Duodenal mucosa (tissue), 2 donors: ENCODE data around the gene SGCD.

Source experiments
- H3K27ac ChIP-seq: one replicate; pipeline ENCODE4 v1.7.0; 2013; ENCODE audit warnings: low read depth, low read length
- H3K27me3 ChIP-seq, 2 donors: one replicate each; pipeline ENCODE4 v1.7.0; 2013; ENCODE audit warnings: low read length in 2 of 2, control low read depth in 1 of 2; ENCODE audit not compliant: insufficient read depth in 2 of 2, control insufficient read depth in 1 of 2
- H3K36me3 ChIP-seq, 2 donors: one replicate each; pipeline ENCODE4 v1.7.0; 2013; ENCODE audit warnings: low read length in 2 of 2, control low read depth in 1 of 2; ENCODE audit not compliant: insufficient read depth in 2 of 2, control insufficient read depth in 1 of 2
- H3K4me1 ChIP-seq, 2 donors: one replicate each; pipeline ENCODE4 v1.7.0; 2013; ENCODE audit warnings: low read length in 2 of 2, control low read depth in 1 of 2; ENCODE audit not compliant: insufficient read depth in 2 of 2, control insufficient read depth in 1 of 2
- H3K4me3 ChIP-seq, 2 donors: one replicate each; pipeline ENCODE4 v1.7.0; 2013; ENCODE audit warnings: low read length in 2 of 2, low read depth in 1 of 2
- H3K9ac ChIP-seq, 2 donors: one replicate each; pipeline ENCODE4 v1.7.0; 2013; ENCODE audit warnings: low read length in 2 of 2, low read depth in 1 of 2
- H3K9me3 ChIP-seq, 2 donors: one replicate each; pipeline ENCODE4 v1.7.0; 2013; ENCODE audit warnings: low read length in 2 of 2, control low read depth in 1 of 2; ENCODE audit not compliant: control insufficient read depth in 1 of 2

The SGCD gene

DNA sequence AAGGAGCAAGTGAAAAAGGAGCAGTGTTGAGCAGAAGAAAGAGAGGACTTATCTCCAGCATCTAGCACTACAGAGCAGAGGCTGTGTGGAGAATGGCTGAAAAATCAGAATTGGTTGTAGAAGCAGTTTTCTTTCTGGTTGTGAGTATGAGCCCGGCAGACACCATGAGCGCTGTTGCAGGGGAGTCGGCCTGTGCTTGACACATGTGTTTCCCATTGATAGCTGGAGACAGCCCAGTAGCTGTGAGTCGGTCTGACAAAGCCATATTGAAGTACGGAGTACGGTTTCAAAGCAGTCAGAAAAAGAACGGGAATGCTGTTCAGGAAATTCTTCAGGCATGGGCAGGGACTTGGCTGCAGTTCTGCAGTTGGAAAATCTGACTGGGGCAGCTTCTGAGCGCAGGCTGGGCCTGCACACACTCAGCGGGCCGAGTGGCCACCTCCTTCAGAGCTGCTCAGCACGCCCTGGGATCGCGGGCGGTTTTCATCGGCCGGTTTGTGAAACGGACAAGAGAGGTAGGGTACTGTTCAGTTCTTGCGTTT, at the start of gene SGCD:
Gene SGCD (plus strand): TSS at position 447 of the 542 bp plus-strand sequence.
- Histone ChIP-seq H3K27ac (no peak within 1 kb of the TSS), H3K4me1 (no peaks in the 10 kb centered on the region), H3K27me3 (no peaks in the 10 kb centered on the region), H3K36me3 (no peaks in the 10 kb centered on the region), H3K9ac (peak within 1 kb of the TSS in 1 of 2 donors; percentile 27), H3K4me3 (peak within 1 kb of the TSS; percentile 38 to 61), H3K9me3 (no peaks in the 10 kb centered on the region)

DNA sequence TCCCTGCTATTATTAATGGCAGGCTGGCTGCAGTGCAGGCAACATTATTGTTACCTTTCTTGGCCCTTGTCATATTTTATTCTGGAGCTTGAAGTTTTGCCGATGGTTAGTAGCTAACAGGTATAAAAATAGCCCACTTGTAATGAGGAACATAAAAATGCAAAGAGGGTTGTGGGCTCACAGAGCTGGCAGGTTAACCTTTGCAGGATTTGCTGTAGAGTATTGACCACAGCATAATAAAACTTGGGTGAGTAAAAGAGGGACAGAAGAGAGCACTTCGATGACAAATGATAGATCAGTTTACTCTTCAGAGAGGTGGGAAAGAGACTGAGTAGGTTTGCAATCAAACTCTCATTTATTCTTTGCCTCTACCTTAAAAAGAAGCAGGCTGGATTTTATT, 49.7 kb upstream of the SGCD start:
- Histone ChIP-seq H3K36me3 (no peaks in the 10 kb centered on the region), H3K9me3 (no peaks in the 10 kb centered on the region)

DNA sequence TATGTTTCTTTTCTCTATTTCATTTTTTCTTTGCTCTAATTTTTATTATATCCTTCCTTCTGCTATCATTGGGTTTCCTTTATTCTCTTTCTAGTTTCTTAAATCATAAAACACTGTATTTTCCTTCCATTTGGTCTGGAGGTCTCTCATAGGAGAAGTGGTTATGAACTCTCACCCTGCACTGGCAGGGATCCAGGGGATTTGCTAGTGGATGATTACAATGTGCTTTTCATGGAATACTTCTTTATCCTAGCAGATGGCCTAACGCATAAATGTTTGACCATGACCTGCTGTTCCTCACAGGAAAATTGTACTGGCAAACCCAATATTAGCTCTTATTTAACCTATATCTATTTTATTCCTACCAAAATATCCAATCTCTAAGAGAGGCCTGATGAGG, 31.5 kb upstream of the SGCD start:
- Histone ChIP-seq H3K4me1 (no peaks in the 10 kb centered on the region), H3K36me3 (no peaks in the 10 kb centered on the region), H3K9me3 (no peaks in the 10 kb centered on the region), H3K4me3 (no peak overlapping the region), H3K9ac (no peak overlapping the region), H3K27me3 (no peaks in the 10 kb centered on the region), H3K27ac (no peak overlapping the region)

More for the DNA sequence above, 49.7 kb upstream of the SGCD start:
- Histone ChIP-seq H3K27ac (no peak overlapping the region), H3K4me1 (no peaks in the 10 kb centered on the region), H3K4me3 (no peak overlapping the region), H3K9ac (no peak overlapping the region), H3K27me3 (no peaks in the 10 kb centered on the region)

DNA sequence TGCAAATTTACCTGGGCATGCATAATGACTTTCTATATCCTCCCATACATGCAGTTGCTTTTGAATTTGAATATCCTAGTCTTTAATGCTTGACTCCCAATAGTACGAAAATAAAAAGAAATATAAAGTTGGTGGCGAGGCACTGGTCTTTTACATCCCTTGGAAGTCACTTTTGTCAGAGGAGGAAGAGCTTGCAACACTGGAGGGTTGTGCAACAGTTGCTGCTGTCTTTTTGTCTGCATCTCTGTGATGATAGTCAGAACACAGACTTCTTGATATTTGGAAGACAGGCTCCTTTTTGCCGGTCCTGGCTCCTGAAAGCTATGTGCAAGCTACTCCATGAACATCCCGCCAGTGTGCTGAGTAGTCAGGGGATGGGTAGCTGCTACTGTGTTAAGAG, 16.8 kb upstream of the SGCD start:
- no peak overlapping the region for H3K9ac ChIP-seq
- H3K4me1 ChIP-seq, result no peaks in the 10 kb centered on the region
- no peak overlapping the region for H3K27ac ChIP-seq
- no peaks in the 10 kb centered on the region for H3K27me3 ChIP-seq
- H3K9me3 ChIP-seq, result peaks cover 3 to 4% of the 10 kb centered on the region in 2 donors
- H3K4me3 ChIP-seq, result no peak overlapping the region
- no peaks in the 10 kb centered on the region for H3K36me3 ChIP-seq

DNA sequence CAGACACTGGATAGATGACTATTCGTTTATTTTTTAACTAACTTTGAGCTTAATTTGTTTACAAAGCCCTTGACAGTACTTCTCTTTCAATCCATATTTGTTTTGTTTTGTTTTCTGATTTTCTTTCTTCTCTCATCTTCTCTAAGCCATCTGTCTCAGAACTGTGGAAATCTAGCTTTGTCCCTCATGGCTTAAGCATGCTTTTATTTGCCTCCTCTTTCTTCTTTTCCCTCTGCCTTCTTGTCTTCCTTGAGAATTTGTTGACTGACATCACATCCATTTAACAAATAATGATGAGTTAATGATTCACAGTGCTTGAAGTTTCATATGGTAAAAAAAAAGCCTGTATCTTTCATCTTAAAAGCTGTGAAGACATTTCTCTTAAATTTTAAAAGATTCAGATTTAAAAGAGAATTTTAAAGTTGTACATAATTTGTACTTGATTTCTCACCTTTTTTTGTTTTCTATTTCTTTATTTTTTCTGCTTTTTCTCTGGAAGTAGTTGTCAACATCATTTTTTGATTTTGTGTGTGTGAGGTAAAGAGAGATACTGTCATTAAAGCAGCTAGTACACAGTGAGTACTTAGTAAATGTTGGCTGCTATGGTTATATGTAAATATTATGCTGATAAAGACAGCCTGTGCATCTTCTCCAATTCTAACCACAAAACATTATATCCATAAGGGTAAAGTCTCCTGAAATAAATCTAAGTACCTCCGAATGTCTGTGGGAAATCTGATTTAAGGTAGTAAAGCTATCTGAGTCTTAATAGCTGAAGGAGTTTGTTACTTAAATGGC, 13.9 kb upstream of the SGCD start:
- Histone ChIP-seq H3K27ac (no peak overlapping the region), H3K36me3 (no peaks in the 10 kb centered on the region), H3K9me3 (no peaks in the 10 kb centered on the region)

DNA sequence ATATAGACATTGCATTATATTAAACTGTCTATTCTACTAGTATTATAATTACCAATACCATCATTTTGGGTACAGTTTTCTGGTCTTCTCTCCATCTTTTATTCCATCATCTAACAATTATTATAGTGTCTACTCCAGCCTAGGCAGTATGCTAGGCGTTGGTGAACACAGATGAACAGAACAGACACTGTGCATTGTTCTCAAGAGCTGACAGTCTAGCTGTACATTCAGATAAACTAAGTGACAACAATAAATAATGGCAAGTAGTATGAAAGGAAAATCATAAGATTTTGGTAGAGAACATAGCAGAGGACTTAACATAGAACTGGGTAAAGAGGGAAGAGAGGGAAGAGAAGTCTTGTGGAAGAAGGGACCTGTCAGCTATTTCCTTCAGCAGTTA, 12.5 kb upstream of the SGCD start:
- H3K27me3 ChIP-seq, result no peaks in the 10 kb centered on the region
- H3K4me1 ChIP-seq, result no peaks in the 10 kb centered on the region
- H3K9me3 ChIP-seq, result no peaks in the 10 kb centered on the region
- H3K27ac ChIP-seq, result no peak overlapping the region
- H3K4me3 ChIP-seq, result no peak overlapping the region
- no peak overlapping the region for H3K9ac ChIP-seq
- H3K36me3 ChIP-seq, result no peaks in the 10 kb centered on the region

More for the DNA sequence above, 13.9 kb upstream of the SGCD start:
- H3K4me3 ChIP-seq, result no peak overlapping the region
- no peak overlapping the region for H3K9ac ChIP-seq
- no peaks in the 10 kb centered on the region for H3K27me3 ChIP-seq
- no peaks in the 10 kb centered on the region for H3K4me1 ChIP-seq

DNA sequence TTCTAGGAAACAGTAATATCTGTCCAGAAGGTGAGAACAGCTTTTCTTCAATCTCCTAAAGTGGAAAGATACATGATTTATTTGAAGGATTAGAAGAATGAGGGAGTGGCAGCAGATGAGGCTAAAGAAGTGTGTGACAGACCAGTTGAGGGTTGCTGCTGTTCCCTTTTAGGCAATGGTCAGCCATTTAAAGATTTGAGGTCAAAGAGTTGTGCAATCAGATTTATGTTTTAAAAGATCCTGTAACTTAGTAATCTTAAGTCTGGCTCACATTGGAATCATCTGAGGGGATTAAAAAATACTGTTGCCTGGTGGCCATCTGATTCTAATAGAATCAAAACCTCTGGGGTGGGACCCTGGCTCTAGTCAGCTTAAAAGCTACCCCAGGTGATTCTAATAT, 4.3 kb upstream of the SGCD start:
- H3K4me1 ChIP-seq, result no peaks in the 10 kb centered on the region
- H3K36me3 ChIP-seq, result no peaks in the 10 kb centered on the region
- no peaks in the 10 kb centered on the region for H3K27me3 ChIP-seq
- no peak overlapping the region for H3K4me3 ChIP-seq
- no peak overlapping the region for H3K9ac ChIP-seq
- H3K27ac ChIP-seq, result no peak overlapping the region
- H3K9me3 ChIP-seq, result no peaks in the 10 kb centered on the region

DNA sequence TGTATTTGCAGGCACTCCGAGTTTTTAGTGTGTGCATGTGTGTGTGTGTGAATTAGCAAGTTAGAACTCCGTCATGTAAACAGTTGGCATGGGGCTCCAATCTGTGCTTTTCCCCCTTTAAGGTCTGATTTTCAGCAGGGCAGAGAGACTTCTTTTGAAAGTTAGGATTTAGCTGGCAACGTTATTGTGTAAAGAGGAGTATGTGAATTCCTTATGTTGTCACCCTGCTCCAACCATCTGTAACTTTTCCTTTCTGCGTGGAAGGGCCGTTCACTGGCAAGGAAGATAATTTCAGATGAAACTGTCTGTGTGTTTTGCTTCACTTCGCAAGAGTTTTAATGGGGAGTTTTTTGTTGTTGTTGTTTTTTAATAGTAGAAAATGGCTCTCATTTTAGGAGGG, 332 bp downstream of the SGCD start:
- H3K27ac ChIP-seq, result no peak overlapping the region
- H3K4me3 ChIP-seq, result peak overlapping the region; percentile 38 to 61
- H3K4me1 ChIP-seq, result no peaks in the 10 kb centered on the region
- peak overlapping the region in 1 of 2 donors; percentile 27 for H3K9ac ChIP-seq
- H3K9me3 ChIP-seq, result no peaks in the 10 kb centered on the region
- no peaks in the 10 kb centered on the region for H3K27me3 ChIP-seq
- H3K36me3 ChIP-seq, result no peaks in the 10 kb centered on the region

DNA sequence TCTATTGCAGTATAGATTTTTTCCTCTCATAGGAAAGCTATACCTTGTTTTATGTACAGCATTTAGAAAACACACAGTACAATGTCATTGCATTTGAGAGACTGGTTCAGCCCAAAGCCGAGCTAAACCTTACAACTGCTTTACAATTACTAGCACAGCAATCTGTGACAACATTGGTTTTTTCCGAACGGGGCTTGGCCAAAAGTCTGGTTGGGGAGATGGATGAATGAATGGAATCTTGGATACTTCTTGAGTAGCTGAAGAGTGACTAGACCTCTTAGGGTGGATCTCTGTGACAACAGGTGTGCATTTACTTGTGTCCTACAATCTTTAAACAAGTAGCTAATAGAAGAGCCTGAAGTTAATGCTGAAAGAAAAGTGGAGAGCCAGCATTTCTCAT, 1.2 kb downstream of the SGCD start:
- no peaks in the 10 kb centered on the region for H3K4me1 ChIP-seq
- H3K4me3 ChIP-seq, result no peak overlapping the region
- H3K9me3 ChIP-seq, result no peaks in the 10 kb centered on the region
- H3K9ac ChIP-seq, result no peak overlapping the region
- no peaks in the 10 kb centered on the region for H3K27me3 ChIP-seq
- H3K27ac ChIP-seq, result no peak overlapping the region
- H3K36me3 ChIP-seq, result no peaks in the 10 kb centered on the region

DNA sequence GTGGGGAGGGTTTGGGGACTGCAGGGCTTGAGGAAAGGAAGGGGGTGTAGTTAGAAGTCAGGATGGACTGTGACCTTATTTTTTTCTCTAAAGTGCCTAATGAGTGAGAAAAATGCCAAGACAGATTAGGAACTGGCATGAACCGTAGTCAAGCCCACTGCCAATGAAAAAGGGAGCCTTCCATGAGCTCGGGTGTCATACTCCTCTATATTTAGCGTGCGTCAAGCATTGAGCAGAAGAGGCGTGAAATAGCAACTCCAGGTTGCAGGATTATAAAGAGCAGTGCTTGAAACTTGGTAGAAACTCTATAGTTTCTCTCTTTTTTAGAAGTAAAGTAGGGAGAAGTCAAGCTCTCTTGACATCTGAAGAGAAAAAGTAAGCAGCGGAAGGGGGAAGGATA, 1.8 kb downstream of the SGCD start:
- H3K4me3 ChIP-seq, result no peak overlapping the region
- no peaks in the 10 kb centered on the region for H3K4me1 ChIP-seq
- H3K9ac ChIP-seq, result no peak overlapping the region
- H3K9me3 ChIP-seq, result no peaks in the 10 kb centered on the region
- H3K27ac ChIP-seq, result no peak overlapping the region
- no peaks in the 10 kb centered on the region for H3K27me3 ChIP-seq
- H3K36me3 ChIP-seq, result no peaks in the 10 kb centered on the region
